ENCODE measurements around the gene F3. TPM values are rescaled to one million over a fixed set of nuclear protein-coding genes. Genes with fewer than 3 reads are reported as not detected.
"Not testable (repeated sequence)": the region's sequence is repeated elsewhere in the genome, so short reads cannot be mapped to it uniquely, and the experiment has no call there.

The F3 gene
- total RNA-seq, 1 donor from 2014 or later, result 0.40 TPM

DNA sequence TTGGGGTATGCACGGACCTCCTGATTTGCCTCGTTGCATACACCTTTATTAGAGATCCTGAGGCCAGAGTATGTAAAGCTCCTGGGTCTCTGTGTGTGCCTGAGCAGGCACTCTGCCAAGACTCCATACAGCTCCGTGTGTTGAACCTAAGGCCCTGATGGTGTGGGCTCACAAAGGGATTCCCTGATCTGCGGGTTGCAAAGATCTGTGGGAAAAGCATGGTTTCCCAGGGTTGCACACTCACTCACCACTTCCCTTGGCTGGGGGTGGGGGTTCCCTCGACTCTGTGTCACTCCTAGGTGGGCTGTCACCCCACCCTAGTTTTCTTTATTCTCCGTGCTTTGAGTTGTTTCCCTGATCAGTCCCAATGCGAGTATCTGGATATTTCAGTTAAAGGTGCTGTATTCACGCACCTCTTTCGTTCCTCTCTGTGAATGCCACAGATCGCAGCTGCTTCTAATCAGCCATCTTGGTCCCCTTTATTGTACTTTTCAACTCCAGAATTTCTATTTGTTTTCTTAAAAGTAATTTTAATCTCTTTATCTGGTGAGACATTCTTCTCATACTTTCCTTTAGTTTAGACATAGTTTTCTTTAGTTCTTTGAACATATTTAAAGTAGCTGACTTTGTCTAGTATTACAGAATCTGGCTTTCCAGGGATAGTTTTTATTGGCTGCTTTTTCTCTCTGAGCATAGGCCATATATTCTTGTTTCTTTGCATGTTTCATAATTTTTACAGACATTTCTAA is 39.0 kb upstream of the F3 start:
- H3K4me3 Mint-ChIP-seq, result no peak overlapping the region
- CTCF ChIA-PET, result no interaction called here
- no peaks in the 10 kb centered on the region for H3K36me3 Mint-ChIP-seq (ENCODE audit: low read depth)
- H3K9me3 Mint-ChIP-seq, result peaks cover 11% of the 10 kb centered on the region
- POLR2A ChIA-PET, result no interaction called here
- no peak for DNase-seq
- H3K4me1 Mint-ChIP-seq, result no peaks in the 10 kb centered on the region
- no peak overlapping the region for H3K27ac Mint-ChIP-seq
- intact Hi-C loops (cut with micrococcal nuclease), result no loop called here
- H3K27me3 Mint-ChIP-seq, result peaks cover 5% of the 10 kb centered on the region
- no peak for ATAC-seq (ENCODE audit: low read depth)
- TF ChIP-seq, protein P1, sequence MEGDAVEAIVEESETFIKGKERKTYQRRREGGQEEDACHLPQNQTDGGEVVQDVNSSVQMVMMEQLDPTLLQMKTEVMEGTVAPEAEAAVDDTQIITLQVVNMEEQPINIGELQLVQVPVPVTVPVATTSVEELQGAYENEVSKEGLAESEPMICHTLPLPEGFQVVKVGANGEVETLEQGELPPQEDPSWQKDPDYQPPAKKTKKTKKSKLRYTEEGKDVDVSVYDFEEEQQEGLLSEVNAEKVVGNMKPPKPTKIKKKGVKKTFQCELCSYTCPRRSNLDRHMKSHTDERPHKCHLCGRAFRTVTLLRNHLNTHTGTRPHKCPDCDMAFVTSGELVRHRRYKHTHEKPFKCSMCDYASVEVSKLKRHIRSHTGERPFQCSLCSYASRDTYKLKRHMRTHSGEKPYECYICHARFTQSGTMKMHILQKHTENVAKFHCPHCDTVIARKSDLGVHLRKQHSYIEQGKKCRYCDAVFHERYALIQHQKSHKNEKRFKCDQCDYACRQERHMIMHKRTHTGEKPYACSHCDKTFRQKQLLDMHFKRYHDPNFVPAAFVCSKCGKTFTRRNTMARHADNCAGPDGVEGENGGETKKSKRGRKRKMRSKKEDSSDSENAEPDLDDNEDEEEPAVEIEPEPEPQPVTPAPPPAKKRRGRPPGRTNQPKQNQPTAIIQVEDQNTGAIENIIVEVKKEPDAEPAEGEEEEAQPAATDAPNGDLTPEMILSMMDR (IDR thresholded peaks at IDR 0.05), result no peak

DNA sequence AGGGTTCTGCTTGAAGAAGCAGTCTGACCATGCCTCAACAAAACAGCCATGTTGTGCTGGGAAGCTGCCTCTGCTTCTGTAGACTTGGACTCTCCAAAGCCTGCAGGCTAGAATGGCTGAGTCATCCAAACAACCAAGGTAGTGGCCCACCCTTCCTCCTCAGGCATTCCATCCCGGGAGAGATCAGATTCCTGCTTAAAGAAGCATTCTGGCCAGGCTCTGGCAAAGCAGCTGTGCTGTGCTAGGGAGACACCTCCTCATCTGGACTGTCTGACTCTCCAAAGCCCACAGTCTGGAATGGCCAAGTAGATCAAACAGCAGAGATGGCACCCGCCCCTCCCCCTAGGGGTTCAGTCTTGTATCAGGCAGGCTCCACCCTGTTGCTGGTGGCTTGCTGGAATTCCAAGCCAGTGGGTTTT is 38.3 kb upstream of the F3 start:
- no peak overlapping the region for H3K27ac Mint-ChIP-seq
- H3K9me3 Mint-ChIP-seq, result peaks cover 11% of the 10 kb centered on the region
- H3K36me3 Mint-ChIP-seq (ENCODE audit: low read depth), result no peaks in the 10 kb centered on the region
- no peak for ATAC-seq (ENCODE audit: low read depth)
- peaks cover 5% of the 10 kb centered on the region for H3K27me3 Mint-ChIP-seq
- POLR2A ChIA-PET, result no interaction called here
- intact Hi-C loops (cut with micrococcal nuclease), result no loop called here
- no peak overlapping the region for H3K4me3 Mint-ChIP-seq
- CTCF ChIA-PET, result no interaction called here
- no peak for DNase-seq
- TF ChIP-seq, protein P1 (IDR thresholded peaks at IDR 0.05), result no peak
- H3K4me1 Mint-ChIP-seq, result no peaks in the 10 kb centered on the region

DNA sequence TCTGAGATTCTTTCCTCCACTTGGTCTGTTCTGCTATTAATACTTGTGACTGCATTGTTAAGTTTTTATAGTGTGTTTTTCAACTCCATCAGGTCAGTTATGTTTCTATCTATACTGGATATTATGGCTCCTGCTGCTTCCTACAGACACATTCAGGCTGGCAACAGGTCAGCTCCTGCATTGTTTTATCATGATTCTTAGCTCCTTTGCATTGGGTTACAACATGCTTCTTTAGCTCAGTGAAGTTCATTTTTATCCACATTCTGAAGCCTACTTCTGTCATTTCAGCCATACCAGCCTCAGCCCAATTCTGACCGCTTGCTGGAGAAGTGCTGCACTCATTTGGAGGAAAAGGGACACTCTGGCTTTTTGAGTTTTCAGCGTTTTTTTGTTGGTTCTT is 37.3 kb upstream of the F3 start:
- TF ChIP-seq, protein P1 (IDR thresholded peaks at IDR 0.05), result no peak
- H3K36me3 Mint-ChIP-seq (ENCODE audit: low read depth), result no peaks in the 10 kb centered on the region
- intact Hi-C loops (cut with micrococcal nuclease), result no loop called here
- H3K27ac Mint-ChIP-seq, result no peak overlapping the region
- H3K9me3 Mint-ChIP-seq, result peaks cover 15% of the 10 kb centered on the region
- POLR2A ChIA-PET, result no interaction called here
- ATAC-seq (ENCODE audit: low read depth) (no peak), DNase-seq (no peak)
- no peak overlapping the region for H3K4me3 Mint-ChIP-seq
- CTCF ChIA-PET, result no interaction called here
- H3K4me1 Mint-ChIP-seq, result no peaks in the 10 kb centered on the region
- peaks cover 5% of the 10 kb centered on the region for H3K27me3 Mint-ChIP-seq

DNA sequence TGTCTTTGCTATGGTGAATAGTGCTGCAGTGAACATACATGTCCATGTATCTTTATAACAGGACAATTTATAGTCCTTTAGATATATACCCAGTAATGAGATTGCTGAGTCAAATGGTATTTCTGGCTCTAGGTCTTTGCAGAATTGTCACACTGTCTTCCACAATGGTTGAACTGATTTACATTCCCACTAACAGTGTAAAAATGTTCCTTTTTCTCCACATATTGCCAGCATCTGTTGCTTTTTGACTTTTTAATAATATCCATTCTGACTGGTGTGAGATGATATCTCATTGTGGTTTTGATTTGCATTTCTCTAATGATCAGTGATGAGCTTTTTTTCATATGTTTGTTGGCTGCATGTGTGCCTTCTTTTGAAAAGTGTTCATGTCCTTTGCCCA is 32.4 kb upstream of the F3 start:
- peaks cover 30% of the 10 kb centered on the region for H3K9me3 Mint-ChIP-seq
- H3K4me3 Mint-ChIP-seq, result not testable (repeated sequence)

DNA sequence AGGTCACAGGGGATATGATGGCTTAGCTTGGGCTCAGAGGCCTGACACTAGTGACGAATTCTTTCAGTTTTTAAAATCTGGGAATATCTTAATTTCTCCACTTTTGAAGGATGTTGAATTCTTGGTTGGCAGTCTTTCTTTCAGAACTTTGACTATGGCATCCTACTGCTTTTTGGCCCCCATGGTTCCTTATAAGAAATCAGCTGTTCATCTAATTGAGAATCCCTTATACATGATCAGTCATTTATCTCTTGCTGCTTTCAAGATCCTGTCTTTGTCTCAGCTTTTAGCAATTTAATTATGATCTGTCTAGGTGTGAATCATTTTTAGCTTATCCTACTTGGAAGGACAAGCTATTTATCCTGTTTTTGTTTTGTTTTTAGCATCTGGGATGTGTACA is 31.2 kb upstream of the F3 start:
- intact Hi-C loops (cut with micrococcal nuclease), result no loop called here

More for the DNA sequence above, 32.4 kb upstream of the F3 start:
- DNase-seq; H3K27ac Mint-ChIP-seq; CTCF ChIA-PET; ATAC-seq (ENCODE audit: low read depth); H3K36me3 Mint-ChIP-seq (ENCODE audit: low read depth); H3K4me1 Mint-ChIP-seq; intact Hi-C loops (cut with micrococcal nuclease); H3K27me3 Mint-ChIP-seq; POLR2A ChIA-PET: not testable (repeated sequence)

DNA sequence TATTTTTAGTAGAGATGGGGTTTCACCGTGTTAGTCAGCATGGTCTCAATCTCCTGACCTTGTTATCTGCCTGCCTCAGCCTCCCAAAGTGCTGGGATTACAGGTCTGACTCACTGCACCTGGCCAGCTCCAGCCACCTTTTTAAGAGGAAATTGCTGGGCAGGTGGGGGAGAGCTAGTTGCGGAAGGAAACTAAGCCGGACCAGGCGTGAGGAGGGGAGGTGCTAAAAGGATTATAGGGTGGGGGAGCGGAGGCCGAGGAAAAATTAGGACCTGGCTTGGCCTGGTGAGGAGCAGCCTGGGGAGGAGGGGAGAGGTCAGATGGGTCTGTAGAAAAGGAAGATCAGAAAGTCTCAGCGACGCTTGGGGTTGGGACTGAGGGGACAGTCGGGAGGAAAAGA is 29.4 kb upstream of the F3 start:
- H3K4me1 Mint-ChIP-seq, H3K27ac Mint-ChIP-seq: not testable (repeated sequence)

More for the DNA sequence above, 31.2 kb upstream of the F3 start:
- ChIA-PET CTCF (no interaction called here), POLR2A (no interaction called here)
- Mint-ChIP-seq H3K27ac (no peak overlapping the region), H3K4me1 (no peaks in the 10 kb centered on the region), H3K27me3 (no peaks in the 10 kb centered on the region), H3K9me3 (peaks cover 27% of the 10 kb centered on the region), H3K4me3 (no peak overlapping the region), H3K36me3 (ENCODE audit: low read depth) (no peaks in the 10 kb centered on the region)
- DNase-seq (no peak), ATAC-seq (ENCODE audit: low read depth) (no peak)
- TF ChIP-seq, protein P1 (IDR thresholded peaks at IDR 0.05), result no peak

DNA sequence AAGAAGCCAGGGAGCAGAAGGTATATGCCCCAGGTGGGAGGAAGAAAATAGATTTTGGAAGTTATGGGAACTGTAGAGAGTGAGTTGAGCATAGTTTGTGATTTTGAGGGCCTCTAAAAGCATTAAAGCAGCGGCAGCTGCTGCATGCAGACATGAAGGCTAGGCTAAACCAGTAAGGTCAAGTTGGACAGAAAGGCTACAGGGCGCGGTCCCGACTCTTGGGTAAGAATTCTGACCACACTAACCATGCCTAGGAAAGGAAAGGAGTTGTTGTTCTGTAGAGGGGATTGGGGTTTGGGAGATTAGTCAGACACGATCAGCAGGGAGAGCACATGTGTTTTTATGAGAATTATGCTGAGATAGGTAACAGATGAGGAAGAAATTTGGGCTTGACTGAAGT is 27.2 kb upstream of the F3 start:
- intact Hi-C loops (cut with micrococcal nuclease); POLR2A ChIA-PET; DNase-seq; CTCF ChIA-PET; H3K4me1 Mint-ChIP-seq; H3K4me3 Mint-ChIP-seq; H3K27me3 Mint-ChIP-seq; H3K36me3 Mint-ChIP-seq (ENCODE audit: low read depth); H3K27ac Mint-ChIP-seq; ATAC-seq (ENCODE audit: low read depth): not testable (repeated sequence)
- H3K9me3 Mint-ChIP-seq, result peaks cover 15% of the 10 kb centered on the region

More for the DNA sequence above, 29.4 kb upstream of the F3 start:
- DNase-seq; H3K4me3 Mint-ChIP-seq; POLR2A ChIA-PET; CTCF ChIA-PET; H3K36me3 Mint-ChIP-seq (ENCODE audit: low read depth); intact Hi-C loops (cut with micrococcal nuclease); ATAC-seq (ENCODE audit: low read depth); H3K27me3 Mint-ChIP-seq: not testable (repeated sequence)
- peaks cover 19% of the 10 kb centered on the region for H3K9me3 Mint-ChIP-seq

DNA sequence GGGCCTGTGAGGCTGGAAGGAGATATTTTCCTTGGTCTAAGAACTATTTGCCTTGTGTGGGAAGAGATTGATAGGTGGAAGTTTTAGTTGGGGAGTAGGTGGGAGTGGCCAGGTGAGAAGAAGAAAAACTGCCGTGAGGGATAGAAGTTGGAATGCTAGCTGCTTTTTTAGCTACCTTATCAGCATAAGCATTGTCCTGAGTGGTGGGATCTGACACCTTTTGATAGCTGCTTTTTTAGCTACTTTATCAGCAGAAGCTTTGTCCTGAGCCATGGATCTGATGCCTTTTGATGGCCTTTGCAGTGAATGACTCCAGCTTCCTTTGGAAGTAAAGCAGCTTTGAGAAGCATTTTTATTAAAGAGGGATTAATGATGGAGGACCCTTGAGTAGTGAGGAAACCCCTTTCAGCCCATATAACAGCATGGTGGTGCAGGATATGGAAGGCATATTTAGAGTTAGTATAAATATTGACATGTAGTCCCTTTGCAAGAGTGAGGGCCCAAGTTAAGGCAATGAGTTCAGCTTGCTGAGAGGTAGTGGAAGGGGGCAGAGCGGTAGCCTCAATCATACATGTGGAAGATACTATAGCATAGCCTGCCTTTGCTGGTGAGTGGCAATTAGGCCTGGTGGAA is 26.5 kb upstream of the F3 start:
- peaks cover 14% of the 10 kb centered on the region for H3K9me3 Mint-ChIP-seq
- H3K4me1 Mint-ChIP-seq; POLR2A ChIA-PET; H3K36me3 Mint-ChIP-seq (ENCODE audit: low read depth); H3K4me3 Mint-ChIP-seq; H3K27me3 Mint-ChIP-seq; CTCF ChIA-PET; H3K27ac Mint-ChIP-seq; DNase-seq; ATAC-seq (ENCODE audit: low read depth); intact Hi-C loops (cut with micrococcal nuclease): not testable (repeated sequence)

DNA sequence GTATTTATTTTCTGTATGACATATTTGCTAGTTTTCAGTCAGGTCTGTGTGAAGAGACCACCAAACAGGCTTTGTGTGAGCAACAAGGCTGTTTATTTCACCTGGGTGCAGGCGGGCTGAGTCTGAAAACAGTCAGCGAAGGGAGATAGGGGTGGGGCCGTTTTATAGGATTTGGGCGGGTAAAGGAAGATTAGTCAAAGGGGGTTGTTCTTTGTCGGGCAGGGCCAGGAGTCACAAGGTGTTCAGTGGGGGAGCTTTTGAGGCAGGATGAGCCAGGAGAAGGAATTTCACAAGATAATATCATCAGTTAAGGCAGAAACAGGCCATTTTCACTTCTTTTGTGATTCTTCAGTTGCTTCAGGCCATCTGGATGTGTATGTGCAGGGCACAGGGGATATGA is 24.9 kb upstream of the F3 start:
- DNase-seq; intact Hi-C loops (cut with micrococcal nuclease); H3K36me3 Mint-ChIP-seq (ENCODE audit: low read depth); H3K4me3 Mint-ChIP-seq; CTCF ChIA-PET; POLR2A ChIA-PET; ATAC-seq (ENCODE audit: low read depth); H3K27me3 Mint-ChIP-seq; H3K27ac Mint-ChIP-seq; H3K9me3 Mint-ChIP-seq; H3K4me1 Mint-ChIP-seq: not testable (repeated sequence)

Data from activated B cell treated with CpG ODN at 0.5 μM for 24 hours (primary cell).